Neutrophil (primary cell): ENCODE data around the gene CACHD1.

ENCODE experiments used
- H3K27ac ChIP-seq: fragments of 200-600 bp; sonication (generic); 2 replicates; pipeline ENCODE4 v1.5.1; 2016; ENCODE audit warnings: mild to moderate bottlenecking, moderate library complexity
- H3K27me3 ChIP-seq: fragments of 200-600 bp; sonication (generic); 2 replicates; pipeline ENCODE4 v1.6.0; 2016; ENCODE audit warnings: mild to moderate bottlenecking
- H3K36me3 ChIP-seq: fragments of 200-600 bp; sonication (generic); 2 replicates; pipeline ENCODE4 v1.5.1; 2017
- H3K4me1 ChIP-seq, 2 experiments: fragments of 200-600 bp in 1 of 2; sonication (generic) in 1 of 2; 1 replicate in 1 of 2; 2 replicates in 1 of 2; pipeline versions ENCODE4 v1.5.1 to v1.6.1; 2013 to 2016; ENCODE audit warnings: low read depth in 1 of 2, low read length in 1 of 2, mild to moderate bottlenecking in 1 of 2, moderate library complexity in 1 of 2; ENCODE audit not compliant: control insufficient read depth in 1 of 2, insufficient read depth in 1 of 2
- H3K4me3 ChIP-seq, 2 experiments: fragments of 200-600 bp in 1 of 2; sonication (generic) in 1 of 2; 1 replicate in 1 of 2; 2 replicates in 1 of 2; pipeline ENCODE4 v1.5.1; 2013 to 2016; ENCODE audit warnings: low read depth in 1 of 2, low read length in 1 of 2, mild to moderate bottlenecking in 1 of 2, moderate library complexity in 1 of 2
- H3K9me3 ChIP-seq: fragments of 200-600 bp; sonication (generic); 2 replicates; pipeline ENCODE4 v1.5.1; 2016
- CTCF ChIP-seq: fragments of 200-600 bp; sonication (generic); IDR thresholded peaks from 2 replicates; pipeline ENCODE4 v1.5.1; 2016; ENCODE audit warnings: antibody characterized with exemption

The CACHD1 gene

GRCh38 chr1:64440183-64440826, 29.6 kb upstream of the CACHD1 start:
- no peaks in the 10 kb centered on the region for H3K9me3 ChIP-seq
- no peak for TF ChIP-seq CTCF
- peaks cover 11 to 18% of the 10 kb centered on the region in 2 experiments for H3K4me1 ChIP-seq
- no peak overlapping the region for H3K4me3 ChIP-seq
- peaks cover 9% of the 10 kb centered on the region for H3K27me3 ChIP-seq
- no peaks in the 10 kb centered on the region for H3K36me3 ChIP-seq
- peak overlapping the region; percentile 55 for H3K27ac ChIP-seq

GRCh38 chr1:64451440-64451839, 18.5 kb upstream of the CACHD1 start:
- Histone ChIP-seq H3K9me3 (no peaks in the 10 kb centered on the region), H3K27ac (no peak overlapping the region), H3K4me3 (no peak overlapping the region), H3K27me3 (no peaks in the 10 kb centered on the region), H3K36me3 (no peaks in the 10 kb centered on the region), H3K4me1 (no peaks in the 10 kb centered on the region)
- no peak for TF ChIP-seq CTCF

GRCh38 chr1:64453688-64454087, 16.2 kb upstream of the CACHD1 start:
- TF ChIP-seq CTCF = no peak
- Histone ChIP-seq H3K9me3 (no peaks in the 10 kb centered on the region), H3K27me3 (no peaks in the 10 kb centered on the region), H3K27ac (no peak overlapping the region), H3K36me3 (no peaks in the 10 kb centered on the region), H3K4me3 (no peak overlapping the region), H3K4me1 (no peaks in the 10 kb centered on the region)

- TF ChIP-seq CTCF = no peak
- Histone ChIP-seq H3K4me3 (no peak overlapping the region), H3K27ac (no peak overlapping the region), H3K4me1 (no peaks in the 10 kb centered on the region), H3K9me3 (no peaks in the 10 kb centered on the region), H3K27me3 (peaks cover 12% of the 10 kb centered on the region), H3K36me3 (no peaks in the 10 kb centered on the region)
Measured at GRCh38 chr1:64458915-64459314, 11.0 kb upstream of the CACHD1 start.

GRCh38 chr1:64459743-64460142, 10.2 kb upstream of the CACHD1 start:
- H3K4me3 ChIP-seq = no peak overlapping the region
- no peaks in the 10 kb centered on the region for H3K9me3 ChIP-seq
- H3K36me3 ChIP-seq = no peaks in the 10 kb centered on the region
- H3K4me1 ChIP-seq = no peaks in the 10 kb centered on the region
- H3K27me3 ChIP-seq = peaks cover 12% of the 10 kb centered on the region
- no peak overlapping the region for H3K27ac ChIP-seq
- TF ChIP-seq CTCF = no peak
